Transverse colon (tissue), 4 donors: ENCODE measurements around the gene CLIC6. TPM values are rescaled to one million over a fixed set of nuclear protein-coding genes. Genes with fewer than 3 reads are reported as not detected.

ENCODE experiments used
- DNase-seq: peaks from one replicate; pipeline ENCODE4 v3.0.0-alpha.2; 2019
- H3K27ac ChIP-seq, 4 donors: fragments of 200-600 bp; sonication (generic); 2 replicates each; pipeline ENCODE4 v1.5.1; 2016 to 2018; ENCODE audit warnings: inconsistent platforms in 4 of 4
- H3K27me3 ChIP-seq: fragments of 200-600 bp; sonication (generic); 2 replicates; pipeline ENCODE4 v1.5.1; 2017; ENCODE audit warnings: inconsistent platforms
- H3K36me3 ChIP-seq, 4 donors: fragments of 200-600 bp; sonication (generic); 2 replicates each; pipeline ENCODE4 v1.5.1; 2017 to 2019; ENCODE audit warnings: inconsistent platforms in 4 of 4
- H3K4me1 ChIP-seq, 4 donors: fragments of 200-600 bp; sonication (generic); 2 replicates each; pipeline ENCODE4 v1.5.1; 2017 to 2020; ENCODE audit warnings: inconsistent platforms in 4 of 4
- H3K4me3 ChIP-seq, 4 donors: fragments of 200-600 bp; sonication (generic); 1 replicate in 1 of 4; 2 replicates in 3 of 4; pipeline versions ENCODE4 v1.5.1 to v1.6.1; 2017 to 2019; ENCODE audit warnings: inconsistent platforms in 4 of 4
- H3K9me3 ChIP-seq, 2 donors: fragments of 200-600 bp; sonication (generic); 2 replicates each; pipeline ENCODE4 v1.5.1; 2017 to 2019; ENCODE audit warnings: inconsistent platforms in 2 of 2
- EP300 ChIP-seq: sonication (generic); formaldehyde crosslinking; IDR thresholded peaks from one replicate; pipeline ENCODE4 v1.6.1; 2017; ENCODE audit warnings: antibody characterized with exemption, low read depth
- POLR2A ChIP-seq: fragments of 450-650 bp; IDR thresholded peaks from one replicate; pipeline ENCODE4 v1.6.1; 2016; ENCODE audit warnings: antibody characterized with exemption, mild to moderate bottlenecking, moderate library complexity
- POLR2AphosphoS5 ChIP-seq, 3 donors: sonication (generic); formaldehyde crosslinking; IDR thresholded peaks; one replicate each; pipeline ENCODE4 v1.6.1; 2016; ENCODE audit warnings: antibody characterized with exemption in 3 of 3
- WGBS, 2 donors: methylation state at CpG; one replicate each; pipeline ENCODE4 v1.1.5; 2018; ENCODE audit warnings: low coverage in 1 of 2; 5-methylcytosine and 5-hydroxymethylcytosine counted together
- in situ Hi-C, 4 donors: fragments of 200-750 bp; cut with MboI; loops; one replicate each; pipeline versions ENCODE4 v1.15.0 to v1.15.1; 2017; ENCODE audit warnings: low sequenced_read_pairs in 3 of 4, low pct_ligation_motif_present in 1 of 4, low pct_unique_long_range_greater_than_20kb in 1 of 4
- intact Hi-C: fragments of 100-400 bp; cut with DNase I; formaldehyde crosslinking; loops from one replicate; pipeline ENCODE4 v1.15.1; 2023; ENCODE audit warnings: low total_unique reads
- total RNA-seq, 4 donors: library from RNA; depleted of rRNA; stranded (reverse); fragments of >200 nt; gene quantifications; one replicate each; pipeline ENCODE4 v1.1.0, GENCODE V29; 2016
- TF ChIP-seq, protein P1 (sequence below), 5 experiments: fragments of 200-600 bp in 3 of 5; fragments of 450-650 bp in 2 of 5; sonication (generic) in 3 of 5; IDR thresholded peaks; 1 replicate in 2 of 5; 2 replicates in 3 of 5; pipeline ENCODE4 v1.5.1; 2016 to 2017; ENCODE audit warnings: antibody characterized with exemption in 5 of 5, inconsistent platforms in 3 of 5, mild to moderate bottlenecking in 2 of 5, moderate library complexity in 1 of 5

CLIC6 gene
- total RNA-seq, 4 donors from 2014 or later, result 0.37 to 4.9 (median 3.7) TPM; not detected in 1

DNA sequence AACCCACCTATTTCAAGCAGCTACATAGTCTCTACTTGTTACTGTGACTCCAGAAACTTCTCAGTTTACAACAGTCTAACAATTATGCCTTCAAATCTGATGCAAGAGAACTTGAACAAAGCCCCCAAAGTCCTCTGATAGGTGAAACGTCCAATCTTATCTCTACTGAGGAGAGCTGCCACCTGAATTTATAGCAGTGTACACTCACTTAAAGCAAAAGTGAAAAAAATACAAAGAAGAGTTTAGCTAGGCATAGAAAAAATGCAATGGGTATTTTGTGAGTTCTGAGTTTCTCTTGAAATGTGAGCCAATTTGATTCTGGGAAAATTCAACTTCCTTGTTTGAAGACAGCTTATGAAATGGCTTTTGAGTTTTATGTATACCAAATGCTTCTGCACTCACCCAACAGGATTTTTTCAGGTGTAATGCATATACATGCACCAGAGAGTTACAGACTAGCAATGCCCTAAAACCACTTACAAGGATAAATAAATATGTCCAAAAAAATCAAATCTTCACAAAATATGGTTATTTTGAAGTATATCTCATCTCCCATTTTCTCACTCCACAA, 17.8 kb upstream of the CLIC6 start:
- intact Hi-C loops, result no loop called here
- H3K27ac ChIP-seq, result no peak overlapping the region
- no peak overlapping the region for H3K4me3 ChIP-seq
- peaks cover 7% of the 10 kb centered on the region for H3K27me3 ChIP-seq
- H3K36me3 ChIP-seq, result no peaks in the 10 kb centered on the region
- peaks cover 0 to 3% (median 0%) of the 10 kb centered on the region in 4 donors for H3K4me1 ChIP-seq
- TF ChIP-seq, protein P1, sequence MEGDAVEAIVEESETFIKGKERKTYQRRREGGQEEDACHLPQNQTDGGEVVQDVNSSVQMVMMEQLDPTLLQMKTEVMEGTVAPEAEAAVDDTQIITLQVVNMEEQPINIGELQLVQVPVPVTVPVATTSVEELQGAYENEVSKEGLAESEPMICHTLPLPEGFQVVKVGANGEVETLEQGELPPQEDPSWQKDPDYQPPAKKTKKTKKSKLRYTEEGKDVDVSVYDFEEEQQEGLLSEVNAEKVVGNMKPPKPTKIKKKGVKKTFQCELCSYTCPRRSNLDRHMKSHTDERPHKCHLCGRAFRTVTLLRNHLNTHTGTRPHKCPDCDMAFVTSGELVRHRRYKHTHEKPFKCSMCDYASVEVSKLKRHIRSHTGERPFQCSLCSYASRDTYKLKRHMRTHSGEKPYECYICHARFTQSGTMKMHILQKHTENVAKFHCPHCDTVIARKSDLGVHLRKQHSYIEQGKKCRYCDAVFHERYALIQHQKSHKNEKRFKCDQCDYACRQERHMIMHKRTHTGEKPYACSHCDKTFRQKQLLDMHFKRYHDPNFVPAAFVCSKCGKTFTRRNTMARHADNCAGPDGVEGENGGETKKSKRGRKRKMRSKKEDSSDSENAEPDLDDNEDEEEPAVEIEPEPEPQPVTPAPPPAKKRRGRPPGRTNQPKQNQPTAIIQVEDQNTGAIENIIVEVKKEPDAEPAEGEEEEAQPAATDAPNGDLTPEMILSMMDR (IDR thresholded peaks at IDR 0.05), result no peak
- TF ChIP-seq POLR2AphosphoS5 (IDR thresholded peaks at IDR 0.05), result no peak
- no peak for TF ChIP-seq EP300
- no peak for TF ChIP-seq POLR2A
- in situ Hi-C loops, result no loop called here
- WGBS, 2 donors, result 4% methylated on average over 1 of the region's 1 CpG; no CpG with 5 or more reads in 1 of the 2 donors
- DNase-seq, result no peak
- H3K9me3 ChIP-seq, result peaks cover 0 to 5% of the 10 kb centered on the region in 2 donors

DNA sequence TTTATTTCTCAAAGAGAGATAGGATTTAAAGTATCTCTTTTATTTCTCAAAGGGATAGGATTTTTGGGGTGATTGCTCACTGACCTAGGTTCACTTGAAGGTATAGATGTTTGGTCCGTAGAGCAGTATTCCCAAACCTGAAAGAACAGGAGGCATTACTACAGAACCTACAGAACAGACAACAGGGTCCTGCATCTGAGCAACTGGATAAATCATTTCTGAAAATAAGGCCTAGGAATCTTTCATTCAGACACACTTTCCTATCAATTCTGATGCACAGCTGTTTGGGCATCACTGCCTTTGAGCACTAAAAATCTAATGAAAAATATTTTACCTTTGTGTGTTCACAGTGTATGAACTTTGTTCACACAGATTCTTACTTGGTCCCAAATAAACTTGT, 17.2 kb upstream of the CLIC6 start:
- Histone ChIP-seq H3K9me3 (peaks cover 0 to 5% of the 10 kb centered on the region in 2 donors), H3K27ac (no peak overlapping the region), H3K4me1 (peaks cover 0 to 3% (median 0%) of the 10 kb centered on the region in 4 donors), H3K4me3 (no peak overlapping the region), H3K27me3 (peaks cover 7% of the 10 kb centered on the region), H3K36me3 (no peaks in the 10 kb centered on the region)
- DNase-seq, result no peak
- WGBS, 2 donors, result 82 to 100% methylated on average over 1 of the region's 1 CpG
- TF ChIP-seq POLR2AphosphoS5 (IDR thresholded peaks at IDR 0.05), result no peak
- no peak for TF ChIP-seq EP300
- no peak for TF ChIP-seq POLR2A
- TF ChIP-seq, protein P1 (IDR thresholded peaks at IDR 0.05), result no peak
- in situ Hi-C loops (no loop called here), intact Hi-C loops (no loop called here)

DNA sequence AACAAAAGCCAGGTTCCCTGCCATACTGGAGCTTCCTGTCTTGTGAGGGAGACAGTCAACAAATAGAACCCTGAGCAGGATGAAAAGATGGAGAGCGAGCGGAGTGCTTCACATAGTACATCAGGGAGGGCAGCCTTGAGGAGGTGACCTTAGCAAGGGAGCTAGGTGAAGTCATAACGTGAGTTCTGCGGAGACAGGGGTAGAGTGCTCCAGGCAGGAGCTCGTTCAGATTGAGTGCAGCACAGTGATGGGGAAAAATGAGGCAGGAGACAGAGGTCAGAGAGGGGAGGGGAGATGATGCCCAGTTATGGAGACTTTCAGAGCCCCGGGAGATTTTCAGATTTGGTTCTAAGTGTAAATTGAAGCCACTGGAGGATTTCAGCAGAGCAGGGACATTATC, 15.3 kb upstream of the CLIC6 start:
- Histone ChIP-seq H3K4me3 (no peak overlapping the region), H3K27me3 (peaks cover 7% of the 10 kb centered on the region), H3K4me1 (peaks cover 0 to 3% (median 0%) of the 10 kb centered on the region in 4 donors), H3K27ac (no peak overlapping the region), H3K36me3 (no peaks in the 10 kb centered on the region), H3K9me3 (peaks cover 0 to 5% of the 10 kb centered on the region in 2 donors)
- TF ChIP-seq POLR2AphosphoS5 (IDR thresholded peaks at IDR 0.05) (no peak), EP300 (no peak), POLR2A (no peak)
- TF ChIP-seq, protein P1 (IDR thresholded peaks at IDR 0.05), result no peak
- in situ Hi-C loops (no loop called here), intact Hi-C loops (no loop called here)
- DNase-seq, result no peak
- WGBS, 2 donors, result 85 to 92% methylated on average over 4 to 6 of the region's 6 CpGs

DNA sequence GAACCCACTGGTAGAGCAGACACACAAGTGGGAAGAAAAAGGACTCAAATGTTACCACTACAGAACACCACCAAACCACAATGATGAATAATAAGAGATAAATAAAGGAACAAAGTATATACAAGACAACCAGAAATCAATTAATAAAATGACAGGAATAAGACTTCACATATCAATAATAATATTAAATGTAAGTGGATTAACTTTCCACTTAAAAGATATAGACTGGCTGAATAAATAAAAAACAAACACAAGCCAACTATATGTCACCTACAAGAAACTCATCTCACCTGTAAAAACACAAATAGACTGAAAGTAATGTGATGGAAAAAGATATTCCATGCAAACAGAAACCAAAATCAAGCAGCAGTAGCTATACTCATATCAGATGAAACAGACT, 6.9 kb upstream of the CLIC6 start:
- Histone ChIP-seq H3K27ac (no peak overlapping the region), H3K9me3 (peaks cover 13 to 17% of the 10 kb centered on the region in 2 donors), H3K4me3 (no peak overlapping the region), H3K4me1 (no peaks in the 10 kb centered on the region), H3K36me3 (no peaks in the 10 kb centered on the region), H3K27me3 (no peaks in the 10 kb centered on the region)
- no peak for DNase-seq
- intact Hi-C loops, result no loop called here
- TF ChIP-seq POLR2AphosphoS5 (IDR thresholded peaks at IDR 0.05), result no peak
- TF ChIP-seq, protein P1 (IDR thresholded peaks at IDR 0.05), result no peak
- no peak for TF ChIP-seq EP300
- no peak for TF ChIP-seq POLR2A
- in situ Hi-C loops, result no loop called here
